ENCODE measurements around the gene DHX29. TPM values are rescaled to one million over a fixed set of nuclear protein-coding genes. Genes with fewer than 3 reads are reported as not detected.

The DHX29 gene
- total and polyA plus RNA-seq, 4 donors: 8.6 to 43.8 (median 21.5) TPM

GRCh38 chr5:55316289-55316688, 8.8 kb upstream of the DHX29 start:
- Histone ChIP-seq H3K4me1 (ENCODE audit: control insufficient read depth in 4 of 4, insufficient read depth in 4 of 4, low read length in 3 of 4) (peaks cover 1 to 9% (median 3%) of the 10 kb centered on the region in 4 donors), H3K27me3 (ENCODE audit: control insufficient read depth in 4 of 4, insufficient read depth in 4 of 4, low read length in 3 of 4) (no peaks in the 10 kb centered on the region), H3K4me3 (ENCODE audit: low read depth in 1 of 3, low read length in 3 of 3) (no peak overlapping the region), H3K9ac (ENCODE audit: low read depth in 1 of 2, low read length in 2 of 2) (no peak overlapping the region), H3K9me3 (ENCODE audit: control insufficient read depth in 4 of 4, low read length in 3 of 4) (no peaks in the 10 kb centered on the region), H3K36me3 (ENCODE audit: control insufficient read depth in 4 of 4, insufficient read depth in 3 of 4, low read depth in 1 of 4, low read length in 3 of 4) (no peaks in the 10 kb centered on the region), H3K27ac (ENCODE audit: low read depth in 1 of 2, low read length in 2 of 2) (no peak overlapping the region)
- no peak for TF ChIP-seq FOXA2 (IDR thresholded peaks at IDR 0.05)
- no peak for DNase-seq (ENCODE audit: low spot score)
- WGBS: 98% methylated on average over 2 of the region's 2 CpGs

GRCh38 chr5:55313870-55314617, 6.5 kb upstream of the DHX29 start:
- H3K9me3 ChIP-seq (ENCODE audit: control insufficient read depth in 4 of 4, low read length in 3 of 4): no peaks in the 10 kb centered on the region
- peak overlapping the region in 1 of 2 donors; percentile 1 for H3K27ac ChIP-seq (ENCODE audit: low read depth in 1 of 2, low read length in 2 of 2)
- no peaks in the 10 kb centered on the region for H3K27me3 ChIP-seq (ENCODE audit: control insufficient read depth in 4 of 4, insufficient read depth in 4 of 4, low read length in 3 of 4)
- TF ChIP-seq TAF1 (conservative IDR thresholded peaks at IDR 0.05) (no peak), ATF3 (IDR thresholded peaks at IDR 0.05) (no peak), FOXA2 (IDR thresholded peaks at IDR 0.05) (no peak), NR2F2 (IDR thresholded peaks at IDR 0.05) (no peak), RAD21 (IDR thresholded peaks at IDR 0.05) (no peak), FOXA1 (IDR thresholded peaks at IDR 0.05) (no peak), GABPA (IDR thresholded peaks at IDR 0.05 in 1 of 2, conservative IDR thresholded peaks at IDR 0.05 in 1 of 2) (no peak), RXRA (IDR thresholded peaks at IDR 0.05) (no peak), HNF4G (IDR thresholded peaks at IDR 0.05) (no peak), SP1 (IDR thresholded peaks at IDR 0.05) (no peak), YY1 (IDR thresholded peaks at IDR 0.05) (no peak), HNF4A (conservative IDR thresholded peaks at IDR 0.05) (no peak), EGR1 (IDR thresholded peaks at IDR 0.05; ENCODE audit: low read depth in 2 of 2) (no peak), JUND (IDR thresholded peaks at IDR 0.05) (no peak)
- TF ChIP-seq, protein P1, sequence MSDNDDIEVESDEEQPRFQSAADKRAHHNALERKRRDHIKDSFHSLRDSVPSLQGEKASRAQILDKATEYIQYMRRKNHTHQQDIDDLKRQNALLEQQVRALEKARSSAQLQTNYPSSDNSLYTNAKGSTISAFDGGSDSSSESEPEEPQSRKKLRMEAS (IDR thresholded peaks at IDR 0.05): no peak
- TF ChIP-seq, protein P2, sequence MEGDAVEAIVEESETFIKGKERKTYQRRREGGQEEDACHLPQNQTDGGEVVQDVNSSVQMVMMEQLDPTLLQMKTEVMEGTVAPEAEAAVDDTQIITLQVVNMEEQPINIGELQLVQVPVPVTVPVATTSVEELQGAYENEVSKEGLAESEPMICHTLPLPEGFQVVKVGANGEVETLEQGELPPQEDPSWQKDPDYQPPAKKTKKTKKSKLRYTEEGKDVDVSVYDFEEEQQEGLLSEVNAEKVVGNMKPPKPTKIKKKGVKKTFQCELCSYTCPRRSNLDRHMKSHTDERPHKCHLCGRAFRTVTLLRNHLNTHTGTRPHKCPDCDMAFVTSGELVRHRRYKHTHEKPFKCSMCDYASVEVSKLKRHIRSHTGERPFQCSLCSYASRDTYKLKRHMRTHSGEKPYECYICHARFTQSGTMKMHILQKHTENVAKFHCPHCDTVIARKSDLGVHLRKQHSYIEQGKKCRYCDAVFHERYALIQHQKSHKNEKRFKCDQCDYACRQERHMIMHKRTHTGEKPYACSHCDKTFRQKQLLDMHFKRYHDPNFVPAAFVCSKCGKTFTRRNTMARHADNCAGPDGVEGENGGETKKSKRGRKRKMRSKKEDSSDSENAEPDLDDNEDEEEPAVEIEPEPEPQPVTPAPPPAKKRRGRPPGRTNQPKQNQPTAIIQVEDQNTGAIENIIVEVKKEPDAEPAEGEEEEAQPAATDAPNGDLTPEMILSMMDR (IDR thresholded peaks at IDR 0.05; ENCODE audit: low read depth, low read length, missing input control): no peak
- TF ChIP-seq, protein P3, sequence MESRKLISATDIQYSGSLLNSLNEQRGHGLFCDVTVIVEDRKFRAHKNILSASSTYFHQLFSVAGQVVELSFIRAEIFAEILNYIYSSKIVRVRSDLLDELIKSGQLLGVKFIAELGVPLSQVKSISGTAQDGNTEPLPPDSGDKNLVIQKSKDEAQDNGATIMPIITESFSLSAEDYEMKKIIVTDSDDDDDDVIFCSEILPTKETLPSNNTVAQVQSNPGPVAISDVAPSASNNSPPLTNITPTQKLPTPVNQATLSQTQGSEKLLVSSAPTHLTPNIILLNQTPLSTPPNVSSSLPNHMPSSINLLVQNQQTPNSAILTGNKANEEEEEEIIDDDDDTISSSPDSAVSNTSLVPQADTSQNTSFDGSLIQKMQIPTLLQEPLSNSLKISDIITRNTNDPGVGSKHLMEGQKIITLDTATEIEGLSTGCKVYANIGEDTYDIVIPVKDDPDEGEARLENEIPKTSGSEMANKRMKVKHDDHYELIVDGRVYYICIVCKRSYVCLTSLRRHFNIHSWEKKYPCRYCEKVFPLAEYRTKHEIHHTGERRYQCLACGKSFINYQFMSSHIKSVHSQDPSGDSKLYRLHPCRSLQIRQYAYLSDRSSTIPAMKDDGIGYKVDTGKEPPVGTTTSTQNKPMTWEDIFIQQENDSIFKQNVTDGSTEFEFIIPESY (IDR thresholded peaks at IDR 0.05): no peak
- TF ChIP-seq, protein P4, sequence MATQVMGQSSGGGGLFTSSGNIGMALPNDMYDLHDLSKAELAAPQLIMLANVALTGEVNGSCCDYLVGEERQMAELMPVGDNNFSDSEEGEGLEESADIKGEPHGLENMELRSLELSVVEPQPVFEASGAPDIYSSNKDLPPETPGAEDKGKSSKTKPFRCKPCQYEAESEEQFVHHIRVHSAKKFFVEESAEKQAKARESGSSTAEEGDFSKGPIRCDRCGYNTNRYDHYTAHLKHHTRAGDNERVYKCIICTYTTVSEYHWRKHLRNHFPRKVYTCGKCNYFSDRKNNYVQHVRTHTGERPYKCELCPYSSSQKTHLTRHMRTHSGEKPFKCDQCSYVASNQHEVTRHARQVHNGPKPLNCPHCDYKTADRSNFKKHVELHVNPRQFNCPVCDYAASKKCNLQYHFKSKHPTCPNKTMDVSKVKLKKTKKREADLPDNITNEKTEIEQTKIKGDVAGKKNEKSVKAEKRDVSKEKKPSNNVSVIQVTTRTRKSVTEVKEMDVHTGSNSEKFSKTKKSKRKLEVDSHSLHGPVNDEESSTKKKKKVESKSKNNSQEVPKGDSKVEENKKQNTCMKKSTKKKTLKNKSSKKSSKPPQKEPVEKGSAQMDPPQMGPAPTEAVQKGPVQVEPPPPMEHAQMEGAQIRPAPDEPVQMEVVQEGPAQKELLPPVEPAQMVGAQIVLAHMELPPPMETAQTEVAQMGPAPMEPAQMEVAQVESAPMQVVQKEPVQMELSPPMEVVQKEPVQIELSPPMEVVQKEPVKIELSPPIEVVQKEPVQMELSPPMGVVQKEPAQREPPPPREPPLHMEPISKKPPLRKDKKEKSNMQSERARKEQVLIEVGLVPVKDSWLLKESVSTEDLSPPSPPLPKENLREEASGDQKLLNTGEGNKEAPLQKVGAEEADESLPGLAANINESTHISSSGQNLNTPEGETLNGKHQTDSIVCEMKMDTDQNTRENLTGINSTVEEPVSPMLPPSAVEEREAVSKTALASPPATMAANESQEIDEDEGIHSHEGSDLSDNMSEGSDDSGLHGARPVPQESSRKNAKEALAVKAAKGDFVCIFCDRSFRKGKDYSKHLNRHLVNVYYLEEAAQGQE (IDR thresholded peaks at IDR 0.05): no peak
- no peak overlapping the region for H3K4me3 ChIP-seq (ENCODE audit: low read depth in 1 of 3, low read length in 3 of 3)
- no peak for DNase-seq (ENCODE audit: low spot score)
- WGBS: 54% methylated on average over 5 of the region's 5 CpGs
- no peak overlapping the region for H3K9ac ChIP-seq (ENCODE audit: low read depth in 1 of 2, low read length in 2 of 2)
- H3K4me1 ChIP-seq (ENCODE audit: control insufficient read depth in 4 of 4, insufficient read depth in 4 of 4, low read length in 3 of 4): peaks cover 4 to 17% (median 12%) of the 10 kb centered on the region in 4 donors
- H3K36me3 ChIP-seq (ENCODE audit: control insufficient read depth in 4 of 4, insufficient read depth in 3 of 4, low read depth in 1 of 4, low read length in 3 of 4): no peaks in the 10 kb centered on the region

Data from liver (tissue), 9 donors.